K562 (cell line): ENCODE data around the gene PGLYRP1. TPM values are rescaled to one million over a fixed set of nuclear protein-coding genes. Genes with fewer than 3 reads are reported as not detected.

Source experiments
- BRD9 ChIP-seq: fragments of 450-650 bp; IDR thresholded peaks from 2 replicates; pipeline ENCODE4 v1.6.1; 2018; ENCODE audit warnings: low read depth; ENCODE audit not compliant: partially characterized antibody
- JUND ChIP-seq, 2 experiments: IDR thresholded peaks; 2 replicates in 1 of 2; 3 replicates in 1 of 2; pipeline ENCODE4 v1.6.1; 2011; ENCODE audit warnings: borderline replicate concordance in 2 of 2, low read depth in 2 of 2, low read length in 2 of 2, improper control_type of control experiment in 1 of 2, missing biosample characterization in 1 of 2, missing genetic modification characterization in 1 of 2, missing genetic modification reagents in 1 of 2
- LEF1 ChIP-seq: fragments of 450-650 bp; IDR thresholded peaks from 2 replicates; pipeline ENCODE4 v1.6.1; 2016; ENCODE audit warnings: mild to moderate bottlenecking
- NKRF ChIP-seq: fragments of 450-650 bp; IDR thresholded peaks from 2 replicates; pipeline ENCODE4 v1.6.1; 2016; ENCODE audit warnings: borderline replicate concordance
- RBM22 ChIP-seq: fragments of 200-400 bp; formaldehyde crosslinking; IDR thresholded peaks from 2 replicates; pipeline ENCODE4 v1.6.1; 2018; ENCODE audit warnings: low read length, low read depth; ENCODE audit not compliant: poor library complexity, severe bottlenecking
- SRSF1 ChIP-seq: fragments of 200-400 bp; formaldehyde crosslinking; IDR thresholded peaks from 2 replicates; pipeline ENCODE4 v1.6.1; 2017; ENCODE audit warnings: mild to moderate bottlenecking, low read depth, low read length, moderate library complexity
- TARDBP ChIP-seq: fragments of 450-650 bp; IDR thresholded peaks from 2 replicates; pipeline ENCODE4 v1.6.1; 2016
- ZNF175 ChIP-seq: fragments of 200-800 bp; sonication (Bioruptor generic); IDR thresholded peaks from 2 replicates; pipeline ENCODE4 v1.6.1; 2016; ENCODE audit warnings: low read depth, mild to moderate bottlenecking, missing genetic modification characterization, missing compliant biosample characterization
- polyA plus RNA-seq, 8 experiments: library from polyadenylated mRNA; depleted of rRNA in 4 of 8; stranded (reverse) in 5 of 8; unstranded in 3 of 8; fragments of >200 nt; fragmentation: Nextera tagmentation in 2 of 8; fragmentation: Illumina TruSeq in 1 of 8; extraction: Ambion mirVana in 2 of 8; extraction: Trizol in 1 of 8; gene quantifications; 2 replicates each; pipeline versions ENCODE4 v1.2.1 to v1.2.3, GENCODE V29; 2011 to 2014; ENCODE audit warnings: inconsistent platforms in 1 of 8, missing spikeins in 1 of 8
- total RNA-seq, 7 experiments: library from RNA; depleted of rRNA in 6 of 7; stranded (reverse); fragments of >200 nt in 6 of 7; fragmentation: Illumina TruSeq in 2 of 7; extraction: Trizol in 2 of 7; gene quantifications; 2 replicates each; pipeline versions ENCODE4 v1.2.1 to v1.2.3, GENCODE V29; 2011 to 2021; ENCODE audit warnings: low replicate concordance in 1 of 7

The PGLYRP1 gene
- total and polyA plus RNA-seq, 9 of the 15 experiments (the other 6 are each of a cell fraction or from before 2014, with no cell fraction given) = not detected

- TF ChIP-seq RBM22 (no peak), SRSF1 (no peak), ZNF175 (no peak), JUND (IDR thresholded peaks at IDR 0.05; ENCODE audit: borderline replicate concordance, low read depth, low read length) (no peak), JUND (tag; IDR thresholded peaks at IDR 0.05; ENCODE audit: borderline replicate concordance, low read depth, low read length) (no peak), BRD9 (no peak), LEF1 (no peak), TARDBP (no peak), NKRF (no peak)
- TF ChIP-seq, all 486 proteins: peak for 0
These were observed 25.9 kb downstream of the PGLYRP1 start (continued) for GRCh38 chr19:45996933-45997332.
